Mesendoderm (in vitro differentiated cells): Measurements from ENCODE around the gene CAPN14.
A peak's percentile ranks its signal among the peaks of the same experiment; 100 is the strongest.

Experiments used
- DNase-seq: peaks from one replicate; pipeline ENCODE4 v3.0.0; 2013
- H2AK5ac ChIP-seq: 2 replicates; pipeline ENCODE4 v1.6.1; 2013; ENCODE audit warnings: low read length, inconsistent platforms
- H2BK120ac ChIP-seq: 2 replicates; pipeline ENCODE4 v1.6.1; 2013; ENCODE audit warnings: low read depth, mild to moderate bottlenecking, low read length, moderate library complexity, mixed read lengths
- H2BK15ac ChIP-seq: replicated peaks from 2 replicates; pipeline ENCODE4 v1.6.1; 2013; ENCODE audit warnings: low read depth, mild to moderate bottlenecking, moderate library complexity
- H2BK5ac ChIP-seq: 2 replicates; pipeline ENCODE4 v1.6.1; 2013; ENCODE audit warnings: low read length, inconsistent platforms
- H3K18ac ChIP-seq: 2 replicates; pipeline ENCODE4 v1.6.1; 2013; ENCODE audit warnings: mild to moderate bottlenecking, low read length, mixed read lengths
- H3K23ac ChIP-seq: one replicate; pipeline ENCODE4 v1.6.1; 2013; ENCODE audit warnings: low read length
- H3K27ac ChIP-seq: 2 replicates; pipeline ENCODE4 v1.5.1; 2013; ENCODE audit warnings: low read depth, mild to moderate bottlenecking, inconsistent platforms, low read length, moderate library complexity
- H3K27me3 ChIP-seq: 2 replicates; pipeline ENCODE4 v1.6.1; 2013; ENCODE audit warnings: low read length, control low read depth, mild to moderate bottlenecking, inconsistent platforms; ENCODE audit not compliant: insufficient read depth, poor library complexity
- H3K36me3 ChIP-seq: 2 replicates; pipeline ENCODE4 v1.6.1; 2013; ENCODE audit warnings: low read length, inconsistent platforms; ENCODE audit not compliant: control insufficient read depth, insufficient read depth
- H3K4ac ChIP-seq: one replicate; pipeline ENCODE4 v1.6.1; 2013; ENCODE audit warnings: low read depth, mild to moderate bottlenecking, low read length, moderate library complexity
- H3K4me1 ChIP-seq: 2 replicates; pipeline ENCODE4 v1.6.1; 2013; ENCODE audit warnings: low read depth, low read length, inconsistent platforms; ENCODE audit not compliant: control insufficient read depth
- H3K4me2 ChIP-seq: 2 replicates; pipeline ENCODE4 v1.6.1; 2013; ENCODE audit warnings: low read length
- H3K4me3 ChIP-seq: 2 replicates; pipeline ENCODE4 v1.5.1; 2013; ENCODE audit warnings: mild to moderate bottlenecking, low read length
- H3K56ac ChIP-seq: one replicate; pipeline ENCODE4 v1.6.1; 2013; ENCODE audit warnings: low read length
- H3K79me1 ChIP-seq: 2 replicates; pipeline ENCODE4 v1.6.1; 2013; ENCODE audit warnings: low read length, inconsistent platforms
- H3K79me2 ChIP-seq: 2 replicates; pipeline ENCODE4 v1.6.1; 2013; ENCODE audit warnings: mild to moderate bottlenecking, low read length; ENCODE audit not compliant: control insufficient read depth, insufficient read depth
- H3K9ac ChIP-seq: 2 replicates; pipeline ENCODE4 v1.6.1; 2013; ENCODE audit warnings: low read length, inconsistent platforms
- H4K5ac ChIP-seq: one replicate; pipeline ENCODE4 v1.6.1; 2013; ENCODE audit warnings: low read length
- H4K8ac ChIP-seq: one replicate; pipeline ENCODE4 v1.6.1; 2013; ENCODE audit warnings: low read depth, mild to moderate bottlenecking, control low read depth, low read length, moderate library complexity
- WGBS: extraction: QIAGEN DNeasy Blood & Tissue Kit; methylation state at CpG from one replicate; pipeline ENCODE4 v1.1.7; 2013; ENCODE audit warnings: low lambda C conversion rate, missing lambda C conversion rate; ENCODE audit not compliant: insufficient coverage; ENCODE audit errors: extremely low coverage; 5-methylcytosine and 5-hydroxymethylcytosine counted together

CAPN14 gene

DNA sequence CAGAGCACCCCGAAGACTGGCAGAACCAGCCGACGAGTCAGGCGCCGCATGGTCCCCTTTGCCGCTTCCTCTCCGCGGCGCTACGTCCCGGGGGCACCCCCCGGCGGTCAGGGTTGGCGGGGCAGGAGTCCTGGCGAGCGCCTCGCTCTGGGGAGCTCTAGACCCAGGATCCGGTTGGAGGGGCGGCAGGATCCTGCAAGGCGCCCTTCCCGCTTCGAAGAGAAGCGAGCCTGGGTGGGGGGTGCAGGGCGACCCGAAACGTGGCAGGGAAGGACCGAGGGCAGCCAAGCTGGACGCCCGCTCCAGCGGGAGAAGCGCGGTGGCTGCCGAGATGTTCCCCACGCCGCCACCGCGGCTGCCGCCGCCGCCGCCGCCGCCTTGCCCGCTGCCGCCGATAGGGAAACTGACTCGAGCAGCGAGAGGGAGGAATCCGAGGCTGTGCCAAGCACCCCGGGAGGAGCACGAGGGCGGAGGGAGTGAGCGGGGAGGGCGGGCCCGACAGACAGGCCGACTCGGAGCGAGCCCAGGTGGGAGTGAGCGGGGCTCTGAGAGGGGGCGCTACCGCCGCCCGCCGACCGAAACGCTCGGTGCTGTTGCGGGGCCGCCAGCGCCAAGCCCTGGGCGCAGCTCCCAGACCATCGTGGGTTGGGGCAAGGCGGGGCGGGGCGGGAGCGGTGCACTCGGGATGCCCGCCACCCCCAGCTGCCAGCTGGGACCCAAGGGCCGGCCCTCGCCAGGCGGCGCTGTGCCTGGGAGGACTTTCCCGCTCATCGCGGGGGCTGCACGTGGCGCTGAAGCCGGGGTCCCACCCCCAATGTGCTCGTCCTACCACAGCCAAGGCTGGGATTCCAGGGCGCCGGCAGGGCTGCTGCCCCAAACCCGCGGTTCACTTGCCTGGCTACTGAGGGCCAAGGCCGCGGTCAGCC, 79.0 kb downstream of the CAPN14 start, which contains the start of gene GALNT14:
TSS of gene GALNT14 (minus strand) at position 404 of the 926 bp plus-strand sequence. CDS start at position 50, 354 bp downstream.
- Histone ChIP-seq H2BK120ac (no peak within 1 kb of the TSS), H4K5ac (no peak within 1 kb of the TSS), H3K23ac (no peak within 1 kb of the TSS), H3K4me2 (peak within 1 kb of the TSS; percentile 75), H3K36me3 (no peaks in the 10 kb centered on the region), H3K4me3 (peak within 1 kb of the TSS; percentile 50), H3K79me2 (no peaks in the 10 kb centered on the region), H2BK15ac (no peak within 1 kb of the TSS), H3K9ac (peak within 1 kb of the TSS; percentile 71), H3K18ac (peak within 1 kb of the TSS; percentile 63), H3K4me1 (no peaks in the 10 kb centered on the region), H3K27me3 (peaks cover 8% of the 10 kb centered on the region), H3K4ac (no peak within 1 kb of the TSS), H4K8ac (no peak within 1 kb of the TSS), H2BK5ac (no peak within 1 kb of the TSS), H3K27ac (no peak within 1 kb of the TSS), H2AK5ac (no peak within 1 kb of the TSS), H3K79me1 (peaks cover 1% of the 10 kb centered on the region), H3K56ac (peak within 1 kb of the TSS; percentile 82)
- DNase-seq = peak; percentile 78
- no CpG with 5 or more reads among the region's 95 CpGs for WGBS

DNA sequence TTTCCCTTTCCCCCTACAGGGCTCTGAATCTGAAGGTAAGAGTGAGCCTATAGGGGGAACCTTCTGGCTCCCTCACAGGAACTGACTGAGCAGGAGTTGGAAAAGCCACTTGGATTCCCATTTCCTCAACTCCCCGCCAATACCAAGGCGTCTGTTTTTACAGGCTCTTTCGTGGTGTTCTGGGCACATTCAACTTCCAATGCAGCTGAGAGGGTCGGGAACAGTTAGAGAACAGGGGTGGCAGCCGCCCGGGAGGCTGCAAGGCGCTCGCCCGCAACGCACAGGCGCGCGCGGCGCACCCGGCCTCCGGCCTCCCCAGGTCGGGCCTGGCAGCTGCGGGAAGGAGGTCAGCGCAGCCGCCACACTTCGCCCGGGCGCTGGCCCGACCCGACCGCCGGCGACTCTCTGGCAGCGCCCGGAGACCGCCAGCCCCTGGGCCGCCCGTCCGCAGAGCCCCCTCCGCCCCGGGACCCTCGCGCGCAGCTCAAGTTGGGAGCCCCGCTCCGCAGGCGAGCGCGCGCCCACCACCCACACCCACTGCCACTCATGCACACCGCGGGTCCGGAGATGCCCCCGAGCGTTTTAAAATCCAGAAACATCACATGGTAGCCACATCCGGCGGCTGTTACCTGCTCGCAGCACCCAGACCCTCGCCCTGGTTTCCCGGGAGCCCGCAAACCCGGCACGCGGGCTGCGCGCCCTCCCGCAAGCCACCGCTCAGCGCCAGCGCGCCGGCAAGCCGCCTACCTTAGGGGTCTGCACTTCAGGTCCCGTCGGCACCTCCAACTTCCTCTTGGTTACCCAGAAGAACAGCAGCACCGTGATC, 79.9 kb downstream of the CAPN14 start:
- Histone ChIP-seq H3K36me3 (no peaks in the 10 kb centered on the region), H4K5ac (no peak overlapping the region), H2BK120ac (no peak overlapping the region), H3K4me2 (peak overlapping the region; percentile 75), H4K8ac (no peak overlapping the region), H3K56ac (peak overlapping the region; percentile 82), H3K79me2 (no peaks in the 10 kb centered on the region), H3K27me3 (peaks cover 8% of the 10 kb centered on the region), H2BK5ac (no peak overlapping the region), H3K18ac (peak overlapping the region; percentile 63), H2AK5ac (no peak overlapping the region), H3K4me3 (peak overlapping the region; percentile 50), H3K4ac (no peak overlapping the region), H3K79me1 (peaks cover 1% of the 10 kb centered on the region), H2BK15ac (no peak overlapping the region), H3K23ac (no peak overlapping the region), H3K4me1 (no peaks in the 10 kb centered on the region), H3K27ac (no peak overlapping the region), H3K9ac (peak overlapping the region; percentile 71)
- peak; percentile 79 for DNase-seq
- no CpG with 5 or more reads among the region's 72 CpGs for WGBS

DNA sequence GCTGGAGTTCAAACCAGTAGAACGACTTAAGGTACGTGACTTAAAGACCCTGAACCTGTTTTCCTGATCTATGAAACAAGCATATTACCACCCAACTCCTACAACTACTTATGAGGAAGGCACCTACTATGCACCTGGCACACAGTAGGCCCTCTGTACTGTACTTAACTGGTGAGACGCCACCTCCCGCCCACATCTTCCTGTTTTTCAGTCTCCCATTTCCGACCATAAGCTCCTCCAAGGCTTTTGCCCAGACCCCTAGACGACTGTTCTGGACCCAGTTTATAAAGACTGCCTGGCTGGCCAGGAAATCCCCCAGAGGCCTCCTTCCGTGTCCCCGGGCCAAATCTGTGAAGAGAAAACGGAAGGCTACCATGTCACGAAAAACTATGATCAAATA, 80.6 kb downstream of the CAPN14 start:
- Histone ChIP-seq H3K36me3 (no peaks in the 10 kb centered on the region), H2BK15ac (no peak overlapping the region), H3K23ac (no peak overlapping the region), H3K4me2 (no peak overlapping the region), H3K27ac (no peak overlapping the region), H3K4ac (no peak overlapping the region), H3K9ac (peak overlapping the region; percentile 71), H2BK120ac (no peak overlapping the region), H3K56ac (peak overlapping the region; percentile 82), H2AK5ac (no peak overlapping the region), H3K79me2 (no peaks in the 10 kb centered on the region), H3K4me1 (no peaks in the 10 kb centered on the region), H2BK5ac (no peak overlapping the region), H4K8ac (no peak overlapping the region), H3K79me1 (peaks cover 1% of the 10 kb centered on the region), H3K27me3 (peaks cover 8% of the 10 kb centered on the region), H3K18ac (no peak overlapping the region), H4K5ac (no peak overlapping the region), H3K4me3 (no peak overlapping the region)
- no peak for DNase-seq
- no CpG with 5 or more reads among the region's 10 CpGs for WGBS

DNA sequence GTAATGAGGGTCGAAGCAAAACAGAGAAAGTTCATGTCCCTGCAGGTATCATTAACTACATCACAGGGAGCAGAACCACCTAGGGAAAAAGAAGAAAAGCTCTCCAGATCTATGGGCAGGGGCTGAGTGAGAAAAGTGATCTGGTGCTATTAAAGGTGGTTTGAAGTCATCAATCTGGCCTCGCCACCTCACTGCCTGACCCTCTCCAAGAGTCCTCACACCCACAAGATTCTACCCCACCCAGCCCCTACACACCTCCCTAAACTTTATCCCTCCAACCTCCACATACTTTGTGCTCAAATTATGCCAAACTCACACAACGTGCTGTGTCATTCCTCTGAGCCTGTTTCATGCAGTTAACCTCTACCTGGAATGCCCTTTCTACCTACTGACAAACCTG, 81.3 kb downstream of the CAPN14 start:
- Histone ChIP-seq H2AK5ac (no peak overlapping the region), H3K79me1 (peaks cover 1% of the 10 kb centered on the region), H2BK5ac (no peak overlapping the region), H3K4me1 (no peaks in the 10 kb centered on the region), H4K5ac (no peak overlapping the region), H2BK15ac (no peak overlapping the region), H4K8ac (no peak overlapping the region), H3K36me3 (no peaks in the 10 kb centered on the region), H3K4me2 (no peak overlapping the region), H3K27ac (no peak overlapping the region), H3K79me2 (no peaks in the 10 kb centered on the region), H2BK120ac (no peak overlapping the region), H3K4ac (no peak overlapping the region), H3K9ac (no peak overlapping the region), H3K27me3 (peaks cover 8% of the 10 kb centered on the region), H3K23ac (no peak overlapping the region), H3K18ac (no peak overlapping the region), H3K56ac (no peak overlapping the region), H3K4me3 (no peak overlapping the region)
- WGBS = no CpG with 5 or more reads among the region's 3 CpGs
- DNase-seq = no peak

DNA sequence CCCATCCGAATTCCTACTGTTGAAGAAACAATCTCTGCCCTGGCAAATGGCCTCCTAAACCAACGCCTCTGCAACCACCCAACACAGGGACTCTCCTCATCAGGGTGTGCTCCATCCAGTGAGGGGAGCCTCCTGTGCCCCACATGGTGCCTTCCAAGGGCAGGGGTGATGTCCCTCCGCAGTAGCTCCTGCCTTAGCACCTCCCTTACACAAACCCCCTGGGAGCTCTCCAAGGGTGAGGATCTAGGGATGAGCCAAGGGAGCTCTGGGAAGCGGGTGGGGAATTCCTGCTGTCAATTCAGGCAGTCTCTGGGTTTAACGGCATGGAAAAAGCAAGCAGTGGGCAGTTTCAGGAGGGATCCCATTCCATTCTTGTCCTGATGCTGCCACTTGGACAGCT, 82.8 kb downstream of the CAPN14 start:
- H2BK120ac ChIP-seq = no peak overlapping the region
- peaks cover 8% of the 10 kb centered on the region for H3K27me3 ChIP-seq
- H3K4me1 ChIP-seq = peaks cover 3% of the 10 kb centered on the region
- H3K18ac ChIP-seq = no peak overlapping the region
- H3K4me2 ChIP-seq = no peak overlapping the region
- DNase-seq = no peak
- no CpG with 5 or more reads among the region's 5 CpGs for WGBS
- H3K79me2 ChIP-seq = no peaks in the 10 kb centered on the region
- no peak overlapping the region for H3K56ac ChIP-seq
- no peak overlapping the region for H2BK15ac ChIP-seq
- no peak overlapping the region for H3K4ac ChIP-seq
- H4K8ac ChIP-seq = no peak overlapping the region
- H3K4me3 ChIP-seq = no peak overlapping the region
- H3K23ac ChIP-seq = no peak overlapping the region
- H4K5ac ChIP-seq = no peak overlapping the region
- H3K36me3 ChIP-seq = no peaks in the 10 kb centered on the region
- peaks cover 1% of the 10 kb centered on the region for H3K79me1 ChIP-seq
- no peak overlapping the region for H3K9ac ChIP-seq
- no peak overlapping the region for H3K27ac ChIP-seq
- no peak overlapping the region for H2BK5ac ChIP-seq
- H2AK5ac ChIP-seq = no peak overlapping the region
